ENCODE data around the gene DGKH.

GRCh38 chr13:42239161-42239560, 190.7 kb downstream of the DGKH start:
- TF ChIP-seq EZH2 (IDR thresholded peaks at IDR 0.05; ENCODE audit: low read depth) (no peak), CTCF (conservative IDR thresholded peaks at IDR 0.05) (no peak)

Measured in PC-9 (cell line).